ENCODE results near the gene TTR.

GRCh38 chr18:31587529-31587928, 4.1 kb upstream of the TTR start:
- TF ChIP-seq EZH2 (IDR thresholded peaks at IDR 0.05; ENCODE audit: insufficient read depth, low read length): no peak
- TF ChIP-seq, protein P1, sequence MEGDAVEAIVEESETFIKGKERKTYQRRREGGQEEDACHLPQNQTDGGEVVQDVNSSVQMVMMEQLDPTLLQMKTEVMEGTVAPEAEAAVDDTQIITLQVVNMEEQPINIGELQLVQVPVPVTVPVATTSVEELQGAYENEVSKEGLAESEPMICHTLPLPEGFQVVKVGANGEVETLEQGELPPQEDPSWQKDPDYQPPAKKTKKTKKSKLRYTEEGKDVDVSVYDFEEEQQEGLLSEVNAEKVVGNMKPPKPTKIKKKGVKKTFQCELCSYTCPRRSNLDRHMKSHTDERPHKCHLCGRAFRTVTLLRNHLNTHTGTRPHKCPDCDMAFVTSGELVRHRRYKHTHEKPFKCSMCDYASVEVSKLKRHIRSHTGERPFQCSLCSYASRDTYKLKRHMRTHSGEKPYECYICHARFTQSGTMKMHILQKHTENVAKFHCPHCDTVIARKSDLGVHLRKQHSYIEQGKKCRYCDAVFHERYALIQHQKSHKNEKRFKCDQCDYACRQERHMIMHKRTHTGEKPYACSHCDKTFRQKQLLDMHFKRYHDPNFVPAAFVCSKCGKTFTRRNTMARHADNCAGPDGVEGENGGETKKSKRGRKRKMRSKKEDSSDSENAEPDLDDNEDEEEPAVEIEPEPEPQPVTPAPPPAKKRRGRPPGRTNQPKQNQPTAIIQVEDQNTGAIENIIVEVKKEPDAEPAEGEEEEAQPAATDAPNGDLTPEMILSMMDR (IDR thresholded peaks at IDR 0.05; ENCODE audit: insufficient read depth, low read depth, low read length): no peak

Data from astrocyte (in vitro differentiated cells and primary cell).